KMS-11 (cell line): ENCODE results near the gene TXNRD2.

Experiments
- H2AFZ ChIP-seq: fragments of 200-600 bp; sonication (generic); 2 replicates; pipeline ENCODE4 v1.6.1; 2016; ENCODE audit warnings: antibody characterized with exemption, mixed run types, low read depth
- H3K27ac ChIP-seq: fragments of 200-600 bp; sonication (generic); 2 replicates; pipeline ENCODE4 v1.6.1; 2016; ENCODE audit warnings: mild to moderate bottlenecking, mixed run types
- H3K27me3 ChIP-seq: fragments of 200-600 bp; sonication (generic); 2 replicates; pipeline ENCODE4 v1.6.1; 2017; ENCODE audit warnings: mild to moderate bottlenecking, low read depth, mixed run types, moderate library complexity; ENCODE audit not compliant: insufficient read depth
- H3K36me3 ChIP-seq: fragments of 200-600 bp; sonication (generic); 2 replicates; pipeline ENCODE4 v1.6.1; 2017; ENCODE audit warnings: mild to moderate bottlenecking, mixed run types; ENCODE audit not compliant: insufficient read depth
- H3K4me1 ChIP-seq: fragments of 200-600 bp; sonication (generic); 2 replicates; pipeline ENCODE4 v1.6.1; 2016; ENCODE audit warnings: mild to moderate bottlenecking, low read depth, mixed run types; ENCODE audit not compliant: poor library complexity, severe bottlenecking
- H3K4me2 ChIP-seq: fragments of 200-600 bp; sonication (generic); 2 replicates; pipeline ENCODE4 v1.7.0; 2016; ENCODE audit warnings: mild to moderate bottlenecking, mixed run types
- H3K4me3 ChIP-seq: fragments of 200-600 bp; sonication (generic); IDR thresholded peaks from 2 replicates; pipeline ENCODE4 v1.6.1; 2017; ENCODE audit warnings: low read depth, low read length, mixed read lengths; ENCODE audit not compliant: insufficient read depth
- H3K79me2 ChIP-seq: fragments of 200-600 bp; sonication (generic); 2 replicates; pipeline ENCODE4 v1.6.1; 2016; ENCODE audit warnings: low read depth, mixed run types; ENCODE audit not compliant: insufficient read depth
- H3K9ac ChIP-seq: fragments of 200-600 bp; sonication (generic); 2 replicates; pipeline ENCODE4 v1.6.1; 2016; ENCODE audit warnings: mild to moderate bottlenecking, mixed run types
- H4K20me1 ChIP-seq: fragments of 200-600 bp; sonication (generic); 2 replicates; pipeline ENCODE4 v1.6.1; 2016; ENCODE audit warnings: mild to moderate bottlenecking, mixed run types; ENCODE audit not compliant: insufficient read depth
- TF ChIP-seq, protein P1 (sequence below): fragments of 200-600 bp; sonication (generic); conservative IDR thresholded peaks from 2 replicates; pipeline ENCODE4 v1.6.1; 2017; ENCODE audit warnings: low read depth, mild to moderate bottlenecking, antibody characterized with exemption, low read length, moderate library complexity, mixed read lengths

Gene TXNRD2

DNA sequence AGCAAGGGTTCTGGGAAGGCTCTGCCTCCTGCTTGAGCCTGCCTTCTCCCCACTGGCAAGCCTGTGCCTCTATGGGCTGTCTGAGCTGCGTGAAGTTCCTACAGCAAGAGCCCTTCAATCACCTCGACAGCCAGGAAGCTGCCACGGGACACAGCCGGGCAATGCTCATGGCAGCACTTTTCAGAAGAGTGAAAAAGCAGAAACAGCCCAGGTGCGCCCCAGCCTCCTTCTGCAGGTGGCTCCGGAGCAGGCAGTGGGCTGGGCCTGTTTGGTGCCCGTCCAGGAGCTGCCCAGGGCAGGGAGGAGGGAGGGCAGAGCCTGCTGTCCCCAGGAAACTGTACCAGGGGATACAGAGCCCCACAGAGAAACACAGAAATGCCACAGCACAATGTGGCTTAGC lies 24.7 kb downstream of the TXNRD2 start:
- peaks cover 4% of the 10 kb centered on the region; the same call in 1 of the 2 replicates for H3K36me3 ChIP-seq
- no peak overlapping the region for H2AFZ ChIP-seq
- no peak overlapping the region for H3K4me2 ChIP-seq

DNA sequence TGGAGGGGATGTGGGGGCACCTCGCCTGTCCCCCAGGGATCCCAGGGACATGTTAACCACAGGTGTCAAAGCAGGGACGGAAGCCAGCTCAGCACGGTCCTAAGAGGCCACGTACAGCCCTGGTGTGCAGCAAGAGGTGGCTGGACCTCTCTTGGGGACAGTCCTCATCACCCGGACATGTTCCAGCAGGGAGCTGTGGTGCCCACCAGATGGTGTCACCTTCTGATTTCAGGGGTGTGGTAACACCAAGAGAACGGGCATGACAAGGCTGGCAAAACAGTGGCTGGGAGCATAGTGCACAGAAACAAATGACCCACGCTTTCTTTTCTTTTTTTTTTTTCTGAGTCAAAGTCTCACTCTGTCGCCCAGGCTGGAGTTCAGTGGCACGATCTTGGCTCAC lies 25.6 kb downstream of the TXNRD2 start:
- H3K27ac ChIP-seq: no peak overlapping the region
- H3K4me3 ChIP-seq: no peak overlapping the region
- H3K4me1 ChIP-seq: no peaks in the 10 kb centered on the region
- H3K27me3 ChIP-seq: no peaks in the 10 kb centered on the region
- no peak overlapping the region for H3K9ac ChIP-seq
- peaks cover 4% of the 10 kb centered on the region; the same call in 1 of the 2 replicates for H3K36me3 ChIP-seq
- TF ChIP-seq, protein P1, sequence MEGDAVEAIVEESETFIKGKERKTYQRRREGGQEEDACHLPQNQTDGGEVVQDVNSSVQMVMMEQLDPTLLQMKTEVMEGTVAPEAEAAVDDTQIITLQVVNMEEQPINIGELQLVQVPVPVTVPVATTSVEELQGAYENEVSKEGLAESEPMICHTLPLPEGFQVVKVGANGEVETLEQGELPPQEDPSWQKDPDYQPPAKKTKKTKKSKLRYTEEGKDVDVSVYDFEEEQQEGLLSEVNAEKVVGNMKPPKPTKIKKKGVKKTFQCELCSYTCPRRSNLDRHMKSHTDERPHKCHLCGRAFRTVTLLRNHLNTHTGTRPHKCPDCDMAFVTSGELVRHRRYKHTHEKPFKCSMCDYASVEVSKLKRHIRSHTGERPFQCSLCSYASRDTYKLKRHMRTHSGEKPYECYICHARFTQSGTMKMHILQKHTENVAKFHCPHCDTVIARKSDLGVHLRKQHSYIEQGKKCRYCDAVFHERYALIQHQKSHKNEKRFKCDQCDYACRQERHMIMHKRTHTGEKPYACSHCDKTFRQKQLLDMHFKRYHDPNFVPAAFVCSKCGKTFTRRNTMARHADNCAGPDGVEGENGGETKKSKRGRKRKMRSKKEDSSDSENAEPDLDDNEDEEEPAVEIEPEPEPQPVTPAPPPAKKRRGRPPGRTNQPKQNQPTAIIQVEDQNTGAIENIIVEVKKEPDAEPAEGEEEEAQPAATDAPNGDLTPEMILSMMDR: no peak
- no peaks in the 10 kb centered on the region for H3K79me2 ChIP-seq
- H2AFZ ChIP-seq: no peak overlapping the region
- H4K20me1 ChIP-seq: no peaks in the 10 kb centered on the region
- H3K4me2 ChIP-seq: no peak overlapping the region

More for the DNA sequence above, 24.7 kb downstream of the TXNRD2 start:
- Histone ChIP-seq H3K79me2 (no peaks in the 10 kb centered on the region), H4K20me1 (no peaks in the 10 kb centered on the region), H3K27ac (no peak overlapping the region), H3K27me3 (no peaks in the 10 kb centered on the region), H3K9ac (no peak overlapping the region), H3K4me1 (no peaks in the 10 kb centered on the region), H3K4me3 (no peak overlapping the region)
- TF ChIP-seq, protein P1: no peak

DNA sequence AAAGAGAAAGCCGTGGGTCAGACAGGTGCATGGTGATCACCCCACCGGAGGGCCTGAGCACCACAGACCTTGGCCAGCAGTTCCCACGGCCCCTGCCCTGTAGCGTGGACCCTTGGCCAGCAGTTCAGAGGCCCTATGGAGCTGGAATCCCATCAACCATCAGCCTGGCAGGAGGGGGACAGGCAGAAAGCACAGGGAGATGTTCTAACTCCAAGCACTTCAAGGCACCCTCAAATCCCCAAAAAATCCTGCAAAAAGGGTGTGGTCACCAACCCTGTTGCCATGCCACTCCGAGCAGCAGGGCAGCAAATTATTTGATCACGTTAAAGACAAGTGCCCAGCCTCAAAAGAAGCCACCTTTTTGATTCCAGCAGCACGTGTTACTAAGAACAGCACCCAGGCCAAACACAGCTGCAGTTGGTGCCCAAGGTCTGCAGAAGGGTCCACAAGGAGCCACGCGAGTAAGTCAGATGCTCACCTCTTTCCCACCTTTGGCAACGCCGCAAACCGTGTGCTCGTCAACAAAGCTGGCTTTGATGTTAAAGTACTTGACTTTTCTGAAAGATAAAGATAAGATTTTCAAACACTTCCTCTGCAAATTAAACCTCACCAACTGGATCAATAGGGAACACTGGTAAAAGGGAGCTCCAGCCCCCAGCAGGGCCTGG lies 26.2 kb downstream of the TXNRD2 start:
- no peak overlapping the region for H3K27ac ChIP-seq
- TF ChIP-seq, protein P1: no peak

DNA sequence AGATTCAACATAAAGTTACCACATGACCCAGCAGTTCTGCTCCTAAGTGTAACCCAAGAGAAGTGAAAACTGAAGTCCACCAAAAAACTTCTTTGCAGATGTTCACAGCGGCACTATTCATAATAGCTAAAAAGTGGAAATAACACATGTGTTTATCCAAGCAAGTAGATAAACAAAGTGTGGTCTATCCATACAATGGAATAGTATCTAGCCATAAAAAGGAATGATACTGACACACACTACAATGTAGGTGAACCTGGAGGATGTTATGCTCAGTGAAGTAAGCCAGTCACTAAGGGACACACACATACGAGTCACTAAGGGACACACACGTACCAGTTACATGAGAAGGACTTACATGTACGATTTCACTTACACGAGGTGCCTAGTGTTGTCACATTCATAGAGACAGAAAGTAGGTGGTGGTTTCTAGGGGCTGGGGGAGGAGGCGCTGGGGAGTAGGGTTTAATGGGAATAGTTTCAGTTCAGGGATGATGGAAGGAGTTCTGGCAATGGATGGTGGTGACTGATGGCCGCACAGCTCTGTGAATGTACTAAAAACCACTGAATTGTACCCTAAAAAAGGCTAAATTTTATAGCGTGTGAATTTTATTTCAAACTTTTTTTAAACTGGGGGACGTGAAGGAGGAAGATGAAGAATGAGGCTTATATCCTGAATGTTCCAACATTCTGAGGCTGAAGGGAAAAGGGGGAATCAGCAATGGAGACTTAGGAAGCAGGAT lies 27.2 kb downstream of the TXNRD2 start:
- no peak overlapping the region for H3K4me3 ChIP-seq
- no peak overlapping the region for H3K4me2 ChIP-seq
- H3K79me2 ChIP-seq: no peaks in the 10 kb centered on the region
- H3K36me3 ChIP-seq: peaks cover 4% of the 10 kb centered on the region; the same call in 1 of the 2 replicates
- H3K4me1 ChIP-seq: no peaks in the 10 kb centered on the region
- H2AFZ ChIP-seq: no peak overlapping the region
- H3K27ac ChIP-seq: no peak overlapping the region
- no peaks in the 10 kb centered on the region for H4K20me1 ChIP-seq
- H3K9ac ChIP-seq: no peak overlapping the region
- TF ChIP-seq, protein P1: no peak
- no peaks in the 10 kb centered on the region for H3K27me3 ChIP-seq

More for the DNA sequence above, 26.2 kb downstream of the TXNRD2 start:
- Histone ChIP-seq H3K4me3 (no peak overlapping the region), H3K4me2 (no peak overlapping the region), H3K4me1 (no peaks in the 10 kb centered on the region), H3K9ac (no peak overlapping the region), H3K27me3 (no peaks in the 10 kb centered on the region), H4K20me1 (no peaks in the 10 kb centered on the region), H3K36me3 (peaks cover 4% of the 10 kb centered on the region; the same call in 1 of the 2 replicates), H3K79me2 (no peaks in the 10 kb centered on the region), H2AFZ (no peak overlapping the region)
